H1 (cell line): ENCODE data around the gene WASL. TPM values are rescaled to one million over a fixed set of nuclear protein-coding genes. Genes with fewer than 3 reads are reported as not detected.

Source experiments
- BACH1 ChIP-seq: IDR thresholded peaks from 2 replicates; pipeline ENCODE4 v1.6.1; 2012; ENCODE audit warnings: low read length, improper control_type of control experiment
- CBX5 ChIP-seq: fragments of 300-800, 300-1000 bp; sonication (generic); IDR thresholded peaks from 2 replicates; pipeline ENCODE4 v1.7.1; 2016; ENCODE audit warnings: antibody characterized with exemption, low read length, low read depth
- EZH2 ChIP-seq: fragments of 200-600 bp; sonication (generic); IDR thresholded peaks from 2 replicates; pipeline ENCODE4 v1.7.1; 2012; ENCODE audit warnings: low read depth, mild to moderate bottlenecking, moderate library complexity, low read length, inconsistent platforms; ENCODE audit not compliant: severe bottlenecking
- HDAC6 ChIP-seq: IDR thresholded peaks from one replicate; pipeline ENCODE4 v1.7.1; 2012; ENCODE audit warnings: low read depth, mild to moderate bottlenecking, inconsistent platforms, low read length, moderate library complexity
- MAFK ChIP-seq: IDR thresholded peaks from 2 replicates; pipeline ENCODE4 v1.6.1; 2012; ENCODE audit warnings: low read depth, mild to moderate bottlenecking, improper control_type of control experiment, low read length
- POLR2A ChIP-seq, 2 experiments: IDR thresholded peaks; 1 replicate in 1 of 2; 2 replicates in 1 of 2; pipeline ENCODE4 v1.6.1; 2011; ENCODE audit warnings: low read depth in 2 of 2, low read length in 2 of 2, mild to moderate bottlenecking in 2 of 2; ENCODE audit errors: control extremely low read depth in 1 of 2
- ZNF274 ChIP-seq: IDR thresholded peaks from 2 replicates; pipeline ENCODE4 v1.7.0; 2012; ENCODE audit warnings: low read length, borderline replicate concordance; ENCODE audit errors: extremely low read depth
- polyA plus RNA-seq, 7 experiments: library from polyadenylated mRNA; depleted of rRNA in 3 of 7; stranded (reverse) in 5 of 7; unstranded in 2 of 7; fragments of >200 nt in 5 of 7; fragments of 200-250 nt in 2 of 7; gene quantifications; 1 replicate in 5 of 7; 2 replicates in 1 of 7; 4 replicates in 1 of 7; pipeline versions ENCODE4 v1.2.1 to v1.2.3, GENCODE V29; 2011 to 2013; ENCODE audit warnings: missing spikeins in 2 of 7, mixed read lengths in 2 of 7
- total RNA-seq: library from RNA; stranded (reverse); fragmentation: NEBNext Ultra II Directional; extraction: Animal tissue kit (Norgen Biotek cat#: 25700); gene quantifications from 2 replicates; pipeline ENCODE4 v1.2.1, GENCODE V29; 2021

The WASL gene
- total and polyA plus RNA-seq, 2 of the 8 experiments (the other 6 are each of a cell fraction or from before 2014, with no cell fraction given), result 7.7 to 38.9 TPM

- TF ChIP-seq EZH2, result no peak
- no peak for TF ChIP-seq POLR2A (IDR thresholded peaks at IDR 0.05; ENCODE audit: control extremely low read depth in 1 of 2, low read depth in 2 of 2, low read length in 2 of 2)
- TF ChIP-seq MAFK, result no peak
- no peak for TF ChIP-seq BACH1
- TF ChIP-seq HDAC6, result no peak
- no peak for TF ChIP-seq CBX5
- TF ChIP-seq ZNF274, result no peak
Measured at GRCh38 chr7:123755338-123755737, 6.5 kb upstream of the WASL start (continued).
